H9 (cell line): ENCODE data around the gene ZNHIT6. TPM values are rescaled to one million over a fixed set of nuclear protein-coding genes. Genes with fewer than 3 reads are reported as not detected.

Experiments
- DNase-seq: peaks from one replicate; pipeline ENCODE4 v3.0.0-alpha.2; 2017
- H2AFZ ChIP-seq: one replicate; pipeline ENCODE4 v1.6.1; 2013; ENCODE audit warnings: mild to moderate bottlenecking, low read length, control low read depth, moderate library complexity
- H2AK5ac ChIP-seq: 2 replicates; pipeline ENCODE4 v1.6.1; 2013; ENCODE audit warnings: low read length, control low read depth, mixed read lengths; ENCODE audit not compliant: insufficient read length
- H2BK120ac ChIP-seq: one replicate; pipeline ENCODE4 v1.6.1; 2013; ENCODE audit warnings: low read depth, mild to moderate bottlenecking, low read length, control low read depth, inconsistent platforms; ENCODE audit not compliant: poor library complexity, severe bottlenecking
- H2BK12ac ChIP-seq: 2 replicates; pipeline ENCODE4 v1.6.1; 2013; ENCODE audit warnings: low read length, control low read depth, mixed read lengths, low read depth; ENCODE audit not compliant: insufficient read length
- H2BK15ac ChIP-seq: 2 replicates; pipeline ENCODE4 v1.6.1; 2013; ENCODE audit warnings: low read depth, low read length, control low read depth
- H2BK20ac ChIP-seq: one replicate; pipeline ENCODE4 v1.6.1; 2013; ENCODE audit warnings: low read depth, mild to moderate bottlenecking, low read length, control low read depth, inconsistent platforms; ENCODE audit not compliant: poor library complexity, severe bottlenecking
- H2BK5ac ChIP-seq: 2 replicates; pipeline ENCODE4 v1.6.1; 2013; ENCODE audit warnings: low read length, control low read depth, mixed read lengths; ENCODE audit not compliant: insufficient read length
- H3K14ac ChIP-seq: 2 replicates; pipeline ENCODE4 v1.6.1; 2013; ENCODE audit warnings: low read length, control low read depth; ENCODE audit not compliant: insufficient read depth
- H3K18ac ChIP-seq: 2 replicates; pipeline ENCODE4 v1.6.1; 2013; ENCODE audit warnings: low read depth, mild to moderate bottlenecking, mixed read lengths, low read length, control low read depth; ENCODE audit not compliant: insufficient read length
- H3K23ac ChIP-seq: 2 replicates; pipeline ENCODE4 v1.6.1; 2013; ENCODE audit warnings: low read length, control low read depth, mixed read lengths, low read depth; ENCODE audit not compliant: insufficient read length
- H3K23me2 ChIP-seq: 2 replicates; pipeline ENCODE4 v1.6.1; 2013; ENCODE audit warnings: low read depth, mild to moderate bottlenecking, mixed read lengths, low read length, control low read depth; ENCODE audit not compliant: insufficient read length, poor library complexity, severe bottlenecking
- H3K27ac ChIP-seq: 2 replicates; pipeline ENCODE4 v1.5.1; 2013; ENCODE audit warnings: low read length, control low read depth, mixed read lengths, low read depth; ENCODE audit not compliant: insufficient read length
- H3K27me3 ChIP-seq: 2 replicates; pipeline ENCODE4 v1.6.1; 2013; ENCODE audit warnings: low read length, control low read depth, inconsistent platforms; ENCODE audit not compliant: insufficient read depth
- H3K4ac ChIP-seq: 2 replicates; pipeline ENCODE4 v1.6.1; 2013; ENCODE audit warnings: low read depth, mild to moderate bottlenecking, control low read depth, inconsistent platforms, low read length, moderate library complexity
- H3K4me1 ChIP-seq: 2 replicates; pipeline ENCODE4 v1.6.1; 2013; ENCODE audit warnings: low read length, control low read depth, inconsistent platforms; ENCODE audit not compliant: insufficient read depth
- H3K4me2 ChIP-seq: 2 replicates; pipeline ENCODE4 v1.6.1; 2013; ENCODE audit warnings: low read length, control low read depth, mixed read lengths; ENCODE audit not compliant: insufficient read length, insufficient read depth
- H3K56ac ChIP-seq: 2 replicates; pipeline ENCODE4 v1.6.1; 2013; ENCODE audit warnings: low read depth, mild to moderate bottlenecking, mixed read lengths, low read length, control low read depth; ENCODE audit not compliant: insufficient read length
- H3K79me1 ChIP-seq: 2 replicates; pipeline ENCODE4 v1.6.1; 2013; ENCODE audit warnings: low read depth, mild to moderate bottlenecking, moderate library complexity, low read length, control low read depth, inconsistent platforms; ENCODE audit not compliant: insufficient read depth, poor library complexity, severe bottlenecking
- H3K79me2 ChIP-seq: 2 replicates; pipeline ENCODE4 v1.6.1; 2013; ENCODE audit warnings: low read length, control low read depth, inconsistent platforms; ENCODE audit not compliant: insufficient read depth
- H3K9ac ChIP-seq: 2 replicates; pipeline ENCODE4 v1.6.1; 2013; ENCODE audit warnings: low read length, control low read depth, mixed read lengths; ENCODE audit not compliant: insufficient read length; ENCODE audit errors: extremely low read depth
- H3K9me3 ChIP-seq: one replicate; pipeline ENCODE4 v1.6.1; 2013; ENCODE audit warnings: low read depth, low read length, inconsistent platforms; ENCODE audit not compliant: control insufficient read depth
- H3T11ph ChIP-seq: one replicate; pipeline ENCODE4 v1.6.1; 2013; ENCODE audit warnings: mild to moderate bottlenecking, low read length, control low read depth, inconsistent platforms
- H4K20me1 ChIP-seq: one replicate; pipeline ENCODE4 v1.6.1; 2013; ENCODE audit not compliant: control insufficient read depth, insufficient read length, insufficient read depth
- H4K5ac ChIP-seq: 2 replicates; pipeline ENCODE4 v1.6.1; 2013; ENCODE audit warnings: low read depth, mild to moderate bottlenecking, mixed read lengths, low read length, control low read depth; ENCODE audit not compliant: insufficient read length
- H4K8ac ChIP-seq: replicated peaks from 2 replicates; pipeline ENCODE4 v1.6.1; 2013; ENCODE audit warnings: low read length, control low read depth, mixed read lengths, low read depth; ENCODE audit not compliant: insufficient read length
- H4K91ac ChIP-seq: 2 replicates; pipeline ENCODE4 v1.6.1; 2013; ENCODE audit warnings: low read depth, mild to moderate bottlenecking, moderate library complexity, mixed read lengths, low read length, control low read depth; ENCODE audit not compliant: insufficient read length
- H3K27ac Mint-ChIP-seq, 3 experiments: 2 replicates in 2 of 3; 3 replicates in 1 of 3; pipeline ENCODE4 v1.8.0; 2020 to 2021; ENCODE audit warnings: mixed read lengths in 3 of 3, mild to moderate bottlenecking in 1 of 3, moderate library complexity in 1 of 3
- H3K27me3 Mint-ChIP-seq: 2 replicates; pipeline ENCODE4 v1.8.0; 2021; ENCODE audit warnings: low read depth, mild to moderate bottlenecking, moderate library complexity, mixed read lengths
- H3K36me3 Mint-ChIP-seq, 3 experiments: 2 replicates in 2 of 3; 3 replicates in 1 of 3; pipeline ENCODE4 v1.8.0; 2020 to 2021; ENCODE audit warnings: low read depth in 3 of 3, mixed read lengths in 3 of 3; ENCODE audit not compliant: insufficient read depth in 1 of 3
- H3K4me1 Mint-ChIP-seq, 2 experiments: 2 replicates each; pipeline ENCODE4 v1.8.0; 2020; ENCODE audit warnings: mixed read lengths in 2 of 2
- H3K4me3 Mint-ChIP-seq, 2 experiments: 2 replicates in 1 of 2; 3 replicates in 1 of 2; pipeline ENCODE4 v1.8.0; 2020 to 2021; ENCODE audit warnings: mild to moderate bottlenecking in 2 of 2, mixed read lengths in 2 of 2, moderate library complexity in 1 of 2
- H3K9me3 Mint-ChIP-seq, 2 experiments: 2 replicates in 1 of 2; 3 replicates in 1 of 2; pipeline ENCODE4 v1.8.0; 2020; ENCODE audit warnings: mild to moderate bottlenecking in 2 of 2, mixed read lengths in 2 of 2, moderate library complexity in 1 of 2
- CTCF ChIP-seq: fragments of 200-600 bp; sonication (generic); conservative IDR thresholded peaks from 3 replicates; pipeline ENCODE4 v1.8.0; 2021; ENCODE audit warnings: antibody characterized with exemption, mild to moderate bottlenecking
- WGBS: extraction: QIAGEN DNeasy Blood & Tissue Kit; methylation state at CpG from one replicate; pipeline ENCODE4 v1.1.7; 2013; ENCODE audit warnings: missing lambda C conversion rate, low lambda C conversion rate, mixed read lengths; ENCODE audit not compliant: insufficient read length; ENCODE audit errors: extremely low coverage; 5-methylcytosine and 5-hydroxymethylcytosine counted together
- total RNA-seq: library from RNA; stranded (reverse); gene quantifications from 2 replicates; pipeline ENCODE4 v1.2.1, GENCODE V29; 2021

The ZNHIT6 gene
- total RNA-seq, 1 experiment from 2014 or later: 21.5 TPM

- no peak overlapping the region for H2AFZ ChIP-seq
- H3K4me1 ChIP-seq: peaks cover 10% of the 10 kb centered on the region; the same call in 1 of the 2 replicates
- no peak overlapping the region for H2BK20ac ChIP-seq
- H2BK12ac ChIP-seq: peak overlapping the region; percentile 63
- peak; percentile 14; the same call in 1 of the 3 replicates for TF ChIP-seq CTCF
- H3K79me1 ChIP-seq: no peaks in the 10 kb centered on the region
- no peak overlapping the region for H4K5ac ChIP-seq
- WGBS: no CpG with 5 or more reads among the region's 8 CpGs
- no peaks in the 10 kb centered on the region for H4K20me1 ChIP-seq
- no peaks in the 10 kb centered on the region for H3K27me3 Mint-ChIP-seq
- no peak overlapping the region for H3T11ph ChIP-seq
- H3K79me2 ChIP-seq: no peaks in the 10 kb centered on the region
- H3K36me3 Mint-ChIP-seq: peaks cover 0 to 3% (median 0%) of the 10 kb centered on the region in 3 experiments; a peak in 2 of 7 replicates
- no peak overlapping the region for H2BK5ac ChIP-seq
- no peak overlapping the region; the same call in 1 of the 2 replicates for H2BK15ac ChIP-seq
- H4K8ac ChIP-seq: no peak overlapping the region
- H3K56ac ChIP-seq: no peak overlapping the region
- peak overlapping the region in 1 of 3 experiments; percentile 98; a peak in 3 of 7 replicates for H3K27ac Mint-ChIP-seq
- H2AK5ac ChIP-seq: peak overlapping the region; percentile 73
- peak overlapping the region; percentile 7 for H3K18ac ChIP-seq
- H3K9ac ChIP-seq: no peak overlapping the region
- no peak overlapping the region for H3K4me2 ChIP-seq
- H4K91ac ChIP-seq: peak overlapping the region; percentile 25
- H3K23ac ChIP-seq: no peak overlapping the region
- no peaks in the 10 kb centered on the region for H3K27me3 ChIP-seq
- no peak overlapping the region; a peak in 2 of 5 replicates for H3K4me3 Mint-ChIP-seq
- no peak overlapping the region for H3K4ac ChIP-seq
- H3K27ac ChIP-seq: no peak overlapping the region
- peaks cover 36 to 52% of the 10 kb centered on the region in 2 experiments for H3K4me1 Mint-ChIP-seq
- no peaks in the 10 kb centered on the region for H3K9me3 Mint-ChIP-seq
- no peaks in the 10 kb centered on the region for H3K9me3 ChIP-seq
- no peak for DNase-seq
- no peaks in the 10 kb centered on the region for H3K23me2 ChIP-seq
- H2BK120ac ChIP-seq: no peak overlapping the region
- no peak overlapping the region for H3K14ac ChIP-seq
These were observed 102.5 kb downstream of the ZNHIT6 start for GRCh38 chr1:85605484-85606413.
